ENCODE data around the gene ZBTB40.

ZBTB40 gene

DNA sequence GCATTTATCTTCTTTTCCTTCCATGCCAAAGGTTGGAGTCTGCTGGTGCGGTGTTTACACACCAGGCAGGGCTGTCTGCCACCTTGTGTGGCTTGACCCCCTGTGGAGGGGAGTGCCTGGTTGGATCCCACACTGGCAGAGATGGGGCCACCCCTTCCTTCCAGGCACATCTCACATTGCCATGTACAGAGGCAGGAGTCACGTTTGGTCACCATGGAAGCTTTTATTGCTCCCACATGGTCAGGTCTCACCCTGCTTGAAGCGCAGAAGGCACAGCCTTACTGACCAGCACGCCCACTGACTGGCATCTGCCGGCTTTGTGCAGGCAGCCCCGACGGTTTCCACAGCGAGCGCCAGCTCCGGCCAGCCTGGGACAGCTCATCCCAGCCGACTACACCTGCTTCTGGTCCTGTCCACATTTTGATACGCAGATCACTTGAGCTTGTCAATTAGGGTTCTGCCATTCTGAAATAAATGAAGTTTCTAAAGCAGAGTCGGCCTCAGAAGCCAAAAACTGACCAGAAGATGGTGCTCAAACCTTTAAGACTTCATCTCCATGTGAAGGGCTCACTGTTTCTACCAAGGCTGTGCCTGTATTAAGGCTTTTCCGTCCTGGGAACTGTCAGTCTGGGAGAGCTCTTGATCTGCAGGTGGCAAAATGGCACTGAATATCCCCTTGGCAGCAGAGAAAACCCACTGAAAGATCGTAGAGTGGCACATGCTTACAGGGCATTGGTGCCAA, 76.1 kb downstream of the ZBTB40 start:
- DNase-seq (ENCODE audit: low read depth) = peak; percentile 10
- H3K4me3 ChIP-seq (ENCODE audit: control insufficient read depth, low read depth, low read length) = no peak overlapping the region
- no peak for TF ChIP-seq CTCF (conservative IDR thresholded peaks at IDR 0.05; ENCODE audit: control insufficient read depth, insufficient read depth, low read depth, low read length)

GRCh38 chr1:22528451-22528850, 76.8 kb downstream of the ZBTB40 start:
- no peak for DNase-seq (ENCODE audit: low read depth)
- no peak for TF ChIP-seq CTCF (conservative IDR thresholded peaks at IDR 0.05; ENCODE audit: control insufficient read depth, insufficient read depth, low read depth, low read length)
- H3K4me3 ChIP-seq (ENCODE audit: control insufficient read depth, low read depth, low read length) = no peak overlapping the region

- DNase-seq (ENCODE audit: low read depth) = peak; percentile 39
- TF ChIP-seq CTCF (conservative IDR thresholded peaks at IDR 0.05; ENCODE audit: control insufficient read depth, insufficient read depth, low read depth, low read length) = no peak
- H3K4me3 ChIP-seq (ENCODE audit: control insufficient read depth, low read depth, low read length) = no peak overlapping the region
Measured at GRCh38 chr1:22529901-22530621, 78.4 kb downstream of the ZBTB40 start.

GRCh38 chr1:22530715-22531114, 79.1 kb downstream of the ZBTB40 start:
- no peak for TF ChIP-seq CTCF (conservative IDR thresholded peaks at IDR 0.05; ENCODE audit: control insufficient read depth, insufficient read depth, low read depth, low read length)

DNA sequence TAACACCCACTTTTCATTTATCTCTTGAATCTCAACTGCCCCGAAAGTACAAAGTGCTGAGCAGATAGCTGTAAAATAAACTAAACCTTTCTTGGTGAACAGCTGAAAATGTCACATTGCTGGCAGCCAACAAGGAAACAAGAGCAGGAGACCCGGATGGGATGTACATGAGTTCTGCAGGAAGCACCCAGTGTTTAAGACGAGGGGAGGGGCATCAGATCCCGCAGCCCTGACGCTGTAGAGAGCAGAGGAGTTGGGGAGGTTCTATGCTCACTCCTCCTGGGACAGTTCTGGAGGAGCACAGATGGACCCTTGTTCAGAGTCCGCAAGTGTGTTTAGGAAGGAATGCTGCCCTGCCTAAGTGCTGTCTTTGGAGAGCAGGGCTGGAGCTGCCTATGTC, 79.6 kb downstream of the ZBTB40 start:
- no peak overlapping the region for H3K4me3 ChIP-seq (ENCODE audit: control insufficient read depth, low read depth, low read length)
- no peak for DNase-seq (ENCODE audit: low read depth)
- no peak for TF ChIP-seq CTCF (conservative IDR thresholded peaks at IDR 0.05; ENCODE audit: control insufficient read depth, insufficient read depth, low read depth, low read length)

More at GRCh38 chr1:22530715-22531114, 79.1 kb downstream of the ZBTB40 start:
- no peak for DNase-seq (ENCODE audit: low read depth)
- H3K4me3 ChIP-seq (ENCODE audit: control insufficient read depth, low read depth, low read length) = no peak overlapping the region

DNA sequence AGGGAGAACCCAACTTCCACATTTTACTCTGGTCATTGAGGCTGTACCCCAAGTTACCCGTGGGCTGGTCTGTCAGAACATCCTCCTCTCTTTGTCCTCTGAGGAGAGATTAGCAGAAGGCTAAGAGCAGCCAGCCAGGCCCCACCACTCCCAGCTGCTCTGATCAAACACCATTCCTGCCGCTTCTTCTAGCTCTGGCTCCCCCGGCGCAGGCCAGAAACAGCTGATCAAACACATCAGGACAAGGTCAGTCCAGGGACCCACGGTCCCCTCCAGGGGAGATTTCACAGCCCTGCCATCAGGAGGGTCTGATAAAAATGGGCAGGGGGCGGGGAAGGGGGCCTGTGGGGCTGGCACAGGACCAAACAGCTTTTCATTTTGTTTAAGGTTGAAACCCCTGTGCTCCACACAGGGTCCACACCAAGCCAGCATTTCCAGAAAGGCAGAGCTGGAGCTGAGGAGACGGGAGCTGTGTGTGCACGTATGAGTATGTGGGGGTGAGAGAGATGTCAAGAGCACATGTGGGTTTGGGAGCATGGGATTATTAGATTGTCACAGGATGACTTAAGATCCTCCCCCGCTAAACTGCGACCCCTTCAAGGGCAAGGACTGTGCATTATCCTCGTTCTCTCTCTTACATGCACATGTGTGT, 81.7 kb downstream of the ZBTB40 start:
- DNase-seq (ENCODE audit: low read depth) = no peak
- no peak for TF ChIP-seq CTCF (conservative IDR thresholded peaks at IDR 0.05; ENCODE audit: control insufficient read depth, insufficient read depth, low read depth, low read length)
- H3K4me3 ChIP-seq (ENCODE audit: control insufficient read depth, low read depth, low read length) = no peak overlapping the region
